IMR-90 (cell line): ENCODE measurements around the gene B3GLCT.

Source experiments
- MAFK ChIP-seq: IDR thresholded peaks from 2 replicates; pipeline ENCODE4 v1.6.1; 2012; ENCODE audit warnings: low read depth, low read length, improper control_type of control experiment
- MXI1 ChIP-seq: IDR thresholded peaks from 2 replicates; pipeline ENCODE4 v1.6.1; 2012; ENCODE audit warnings: low read depth, mild to moderate bottlenecking, low read length, moderate library complexity, borderline replicate concordance

- TF ChIP-seq MAFK (no peak), MXI1 (no peak)
Measured at GRCh38 chr13:31204592-31204991, 4.8 kb downstream of the B3GLCT start.
